Aorta (tissue), 5 donors: Measurements from ENCODE around the gene STK32B. TPM values are rescaled to one million over a fixed set of nuclear protein-coding genes. Genes with fewer than 3 reads are reported as not detected.

Source experiments
- ATAC-seq: fragments of 200-7000 bp; cut with Tn5 transposase; one replicate; pipeline ENCODE4 v1.9.1; 2022; ENCODE audit warnings: moderate library complexity; ENCODE audit not compliant: low FRiP score
- DNase-seq, 2 donors: peaks; one replicate each; pipeline ENCODE4 v3.0.0-alpha.2; 2020
- H3K27ac ChIP-seq, 2 donors: one replicate each; pipeline ENCODE4 v1.5.1; 2013; ENCODE audit warnings: low read length in 2 of 2, mild to moderate bottlenecking in 2 of 2, moderate library complexity in 2 of 2, control low read depth in 1 of 2, inconsistent platforms in 1 of 2, low read depth in 1 of 2
- H3K27me3 ChIP-seq, 2 donors: one replicate each; pipeline ENCODE4 v1.6.1; 2013; ENCODE audit warnings: control low read depth in 1 of 2, low read length in 1 of 2, mild to moderate bottlenecking in 1 of 2, moderate library complexity in 1 of 2; ENCODE audit not compliant: insufficient read depth in 2 of 2, control insufficient read depth in 1 of 2
- H3K36me3 ChIP-seq, 2 donors: one replicate each; pipeline ENCODE4 v1.6.1; 2013; ENCODE audit warnings: control low read depth in 1 of 2, low read length in 1 of 2, mild to moderate bottlenecking in 1 of 2; ENCODE audit not compliant: insufficient read depth in 2 of 2, control insufficient read depth in 1 of 2
- H3K4me1 ChIP-seq, 2 donors: one replicate each; pipeline ENCODE4 v1.6.1; 2013; ENCODE audit warnings: low read length in 2 of 2, control low read depth in 1 of 2, mild to moderate bottlenecking in 1 of 2, moderate library complexity in 1 of 2; ENCODE audit not compliant: insufficient read depth in 2 of 2, control insufficient read depth in 1 of 2
- H3K4me3 ChIP-seq, 2 donors: one replicate each; pipeline ENCODE4 v1.5.1; 2013; ENCODE audit warnings: low read length in 2 of 2, control low read depth in 1 of 2, mild to moderate bottlenecking in 1 of 2
- H3K9me3 ChIP-seq: one replicate; pipeline ENCODE4 v1.6.1; 2013; ENCODE audit warnings: mild to moderate bottlenecking, low read length; ENCODE audit not compliant: control insufficient read depth
- WGBS, 2 donors: extraction: QIAGEN DNeasy Blood & Tissue Kit; methylation state at CpG; one replicate each; pipeline ENCODE4 v1.1.7; 2013; 5-methylcytosine and 5-hydroxymethylcytosine counted together
- intact Hi-C, 2 donors: fragments of 100-400 bp; cut with DNase I; formaldehyde crosslinking; loops; one replicate each; pipeline versions ENCODE4 v1.14.2 to v1.15.0; 2022
- polyA plus RNA-seq, 2 donors: library from polyadenylated mRNA; stranded (reverse); fragments of 200-250 nt; gene quantifications; one replicate each; pipeline ENCODE4 v1.2.3, GENCODE V29; 2013
- total RNA-seq, 2 donors: library from RNA; stranded (reverse); fragmentation: NEBNext Ultra II Directional; extraction: Animal tissue kit (Norgen Biotek cat#: 25700); gene quantifications; one replicate each; pipeline ENCODE4 v1.2.1, GENCODE V29; 2021
- donor health status: healthy with polysubstance abuse.
- donor health status: Bipolar disorder and iron deficiency.
- donor health status: DM: no; HTN: no; CAD: no.
- donor health status: DM: no; HTN: no; CAD: no.
- donor health status: DM: yes; HTN: yes; CAD: no.

The STK32B gene
- total and polyA plus RNA-seq, 4 donors = 0.63 to 4.1 (median 1.9) TPM

DNA sequence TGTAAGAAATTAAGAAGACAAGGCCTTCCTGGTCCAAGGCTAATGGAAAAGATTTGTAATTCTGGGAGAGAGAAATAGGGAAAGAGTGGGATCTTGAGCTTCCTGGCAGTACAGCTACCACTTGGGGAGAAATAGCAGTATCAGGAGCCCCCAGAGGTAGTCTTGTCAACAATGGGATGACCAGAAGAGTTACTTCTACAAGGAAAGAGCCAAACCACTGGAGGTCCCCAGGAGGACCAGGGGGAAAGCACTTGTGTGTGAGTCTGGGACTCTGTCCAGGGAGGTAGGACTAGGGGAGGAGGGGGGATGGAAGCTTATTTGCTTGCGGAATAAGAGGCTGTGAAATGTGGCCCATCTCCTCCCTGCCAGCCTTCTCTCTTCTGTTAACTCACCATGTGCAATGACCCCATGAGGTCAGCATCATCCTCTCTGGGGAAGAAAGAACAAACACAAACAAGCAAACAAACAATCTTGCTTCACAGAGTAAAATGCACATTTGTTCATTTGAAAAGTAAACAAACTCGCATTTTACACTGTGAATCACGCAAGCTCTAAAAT lies 160.1 kb downstream of the STK32B start:
- Histone ChIP-seq H3K36me3 (no peaks in the 10 kb centered on the region), H3K4me1 (no peaks in the 10 kb centered on the region), H3K27me3 (peaks cover 0 to under 1% of the 10 kb centered on the region in 2 donors), H3K9me3 (peaks cover 1% of the 10 kb centered on the region), H3K27ac (no peak overlapping the region), H3K4me3 (no peak overlapping the region)
- DNase-seq = no peak
- intact Hi-C loops = no loop called here
- 63 to 74% methylated on average over 3 of the region's 3 CpGs for WGBS, 2 donors
- no peak for ATAC-seq

GRCh38 chr4:5212255-5213013 lies 161.2 kb downstream of the STK32B start:
- intact Hi-C loops = no loop called here
- peaks cover 0 to 2% of the 10 kb centered on the region in 2 donors for H3K27me3 ChIP-seq
- H3K9me3 ChIP-seq = peaks cover 1% of the 10 kb centered on the region
- H3K27ac ChIP-seq = no peak overlapping the region
- H3K4me3 ChIP-seq = no peak overlapping the region
- H3K4me1 ChIP-seq = no peaks in the 10 kb centered on the region
- no peak for DNase-seq
- no peak for ATAC-seq
- no peaks in the 10 kb centered on the region for H3K36me3 ChIP-seq
- whole genome bisulfite sequencing, 2 donors = 52 to 64% methylated on average over 14 of the region's 14 CpGs

GRCh38 chr4:5213087-5213595 lies 161.9 kb downstream of the STK32B start:
- DNase-seq (no peak), ATAC-seq (no peak)
- peaks cover 0 to 2% of the 10 kb centered on the region in 2 donors for H3K27me3 ChIP-seq
- no peaks in the 10 kb centered on the region for H3K9me3 ChIP-seq
- intact Hi-C loops = no loop called here
- no peaks in the 10 kb centered on the region for H3K36me3 ChIP-seq
- H3K4me1 ChIP-seq = no peaks in the 10 kb centered on the region
- WGBS, 2 donors = 69 to 76% methylated on average over 4 of the region's 4 CpGs
- no peak overlapping the region for H3K27ac ChIP-seq
- H3K4me3 ChIP-seq = no peak overlapping the region

DNA sequence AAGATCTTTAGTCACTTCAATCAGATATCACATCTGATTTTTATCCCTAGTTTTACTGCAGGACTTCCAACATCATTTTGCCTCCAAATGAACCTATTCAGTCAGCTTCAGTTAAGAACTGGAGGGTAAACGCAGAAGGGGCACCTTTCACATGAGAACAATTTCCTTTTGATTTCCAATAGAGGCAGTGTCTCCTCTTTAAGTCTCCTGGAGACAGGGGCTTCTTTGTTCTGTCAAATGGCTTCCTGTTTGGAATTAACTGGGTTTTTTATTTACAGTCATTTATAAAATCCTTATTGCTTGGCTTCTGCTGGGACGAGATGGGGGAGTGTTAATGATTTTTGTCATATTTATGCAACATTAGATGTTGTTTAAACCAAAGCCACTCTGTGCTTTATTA lies 164.0 kb downstream of the STK32B start:
- WGBS, 2 donors = 56 to 64% methylated on average over 2 of the region's 2 CpGs
- Histone ChIP-seq H3K9me3 (no peaks in the 10 kb centered on the region), H3K36me3 (no peaks in the 10 kb centered on the region), H3K4me3 (no peak overlapping the region), H3K4me1 (no peaks in the 10 kb centered on the region), H3K27ac (no peak overlapping the region), H3K27me3 (peaks cover 0 to 2% of the 10 kb centered on the region in 2 donors)
- intact Hi-C loops = no loop called here
- ATAC-seq = no peak
- no peak for DNase-seq

- H3K4me1 ChIP-seq = no peaks in the 10 kb centered on the region
- no peak overlapping the region for H3K27ac ChIP-seq
- peaks cover 4% of the 10 kb centered on the region for H3K9me3 ChIP-seq
- no peaks in the 10 kb centered on the region for H3K36me3 ChIP-seq
- intact Hi-C loops = no loop called here
- ATAC-seq = no peak
- H3K27me3 ChIP-seq = peaks cover 0 to 2% of the 10 kb centered on the region in 2 donors
- no peak for DNase-seq
- H3K4me3 ChIP-seq = no peak overlapping the region
- 50 to 68% methylated on average over 1 of the region's 1 CpG for WGBS, 2 donors
These were observed 166.1 kb downstream of the STK32B start for GRCh38 chr4:5217421-5217820.

- WGBS, 2 donors = 68 to 76% methylated on average over 12 of the region's 12 CpGs
- no peak for DNase-seq
- no peaks in the 10 kb centered on the region for H3K4me1 ChIP-seq
These were observed 167.2 kb downstream of the STK32B start for GRCh38 chr4:5218376-5219069.

DNA sequence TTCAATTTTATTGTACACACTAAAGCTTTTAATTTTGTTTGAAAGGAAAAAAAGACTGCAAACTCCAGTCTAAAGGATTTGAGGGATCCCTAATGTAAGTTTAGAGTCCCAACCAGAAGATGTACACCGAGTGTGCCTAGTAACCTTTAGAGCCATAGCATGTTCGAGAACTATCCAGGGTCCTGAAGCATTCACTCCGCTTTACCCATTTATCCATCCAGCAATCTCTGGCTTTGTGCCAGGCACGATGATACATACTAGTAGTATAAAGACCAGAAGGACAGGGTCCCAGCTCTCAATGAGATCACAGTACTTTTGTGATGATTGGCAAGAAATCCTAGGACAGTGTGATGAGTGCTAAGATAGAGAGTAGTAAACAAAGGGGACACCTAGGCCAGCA lies 168.7 kb downstream of the STK32B start:
- intact Hi-C loops = no loop called here

More at GRCh38 chr4:5218376-5219069, 167.2 kb downstream of the STK32B start:
- Histone ChIP-seq H3K36me3 (no peaks in the 10 kb centered on the region), H3K4me3 (no peak overlapping the region), H3K27ac (no peak overlapping the region), H3K27me3 (peaks cover 0 to 2% of the 10 kb centered on the region in 2 donors), H3K9me3 (peaks cover 4% of the 10 kb centered on the region)
- no peak for ATAC-seq
- intact Hi-C loops = no loop called here

DNA sequence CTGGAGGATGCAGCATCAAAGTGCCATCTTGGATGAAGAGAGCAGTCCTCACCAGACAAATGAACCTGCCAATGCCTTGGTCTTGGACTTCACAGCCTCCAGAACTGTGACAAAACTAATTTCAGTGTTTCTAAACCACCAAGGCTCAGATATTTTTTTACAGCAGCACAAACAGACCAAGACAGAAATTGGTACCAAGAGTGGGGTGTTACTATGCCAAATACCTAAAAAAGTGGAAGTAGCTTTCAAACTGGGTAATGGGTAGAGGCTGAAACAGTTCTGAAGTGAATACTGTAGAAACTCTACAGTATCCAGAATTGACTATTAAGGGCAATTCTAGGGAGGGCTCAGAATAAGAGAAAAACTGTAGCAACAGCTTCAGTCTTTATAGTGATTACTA lies 170.8 kb downstream of the STK32B start:
- no peak overlapping the region for H3K27ac ChIP-seq
- intact Hi-C loops = no loop called here
- no peaks in the 10 kb centered on the region for H3K27me3 ChIP-seq
- H3K4me3 ChIP-seq = no peak overlapping the region
- no peak for DNase-seq
- no peaks in the 10 kb centered on the region for H3K36me3 ChIP-seq
- peaks cover 4% of the 10 kb centered on the region for H3K9me3 ChIP-seq
- no peak for ATAC-seq
- no peaks in the 10 kb centered on the region for H3K4me1 ChIP-seq

More for the DNA sequence above, 168.7 kb downstream of the STK32B start:
- ATAC-seq (no peak), DNase-seq (no peak)
- Histone ChIP-seq H3K4me1 (no peaks in the 10 kb centered on the region), H3K36me3 (no peaks in the 10 kb centered on the region), H3K27me3 (peaks cover 0 to 2% of the 10 kb centered on the region in 2 donors), H3K9me3 (peaks cover 4% of the 10 kb centered on the region), H3K4me3 (no peak overlapping the region), H3K27ac (no peak overlapping the region)
- 37 to 49% methylated on average over 4 of the region's 4 CpGs for WGBS, 2 donors
